Ramos (cell line): Measurements from ENCODE around the gene DENND5B.
"Not testable (repeated sequence)": the region's sequence is repeated elsewhere in the genome, so short reads cannot be mapped to it uniquely, and the experiment has no call there.

Experiments used
- in situ Hi-C: fragments of 300-500 bp; cut with MboI; formaldehyde crosslinking; loops from one replicate; pipeline ENCODE4 v1.14.3; 2022; ENCODE audit warnings: low sequenced_read_pairs; ENCODE audit not compliant: unreplicated experiment

DENND5B gene

GRCh38 chr12:31479516-31480210, 111.3 kb downstream of the DENND5B start:
- in situ Hi-C loops: no loop called here

GRCh38 chr12:31478898-31479297, 112.0 kb downstream of the DENND5B start:
- in situ Hi-C loops: no loop called here

GRCh38 chr12:31478425-31478824, 112.5 kb downstream of the DENND5B start:
- in situ Hi-C loops: no loop called here

- in situ Hi-C loops: no loop called here
Measured at GRCh38 chr12:31477687-31478086, 113.2 kb downstream of the DENND5B start.

GRCh38 chr12:31476437-31476836, 114.5 kb downstream of the DENND5B start:
- in situ Hi-C loops: no loop called here

GRCh38 chr12:31475610-31476009, 115.3 kb downstream of the DENND5B start:
- in situ Hi-C loops: not testable (repeated sequence)

GRCh38 chr12:31474751-31475150, 116.2 kb downstream of the DENND5B start:
- in situ Hi-C loops: no loop called here

GRCh38 chr12:31471823-31472222, 119.1 kb downstream of the DENND5B start:
- in situ Hi-C loops: no loop called here

GRCh38 chr12:31471051-31471450, 119.9 kb downstream of the DENND5B start:
- in situ Hi-C loops: no loop called here

- in situ Hi-C loops: no loop called here
Measured at GRCh38 chr12:31470459-31470858, 120.5 kb downstream of the DENND5B start.

- in situ Hi-C loops: no loop called here
Measured at GRCh38 chr12:31466768-31467167, 124.2 kb downstream of the DENND5B start.

GRCh38 chr12:31465002-31465401, 125.9 kb downstream of the DENND5B start:
- in situ Hi-C loops: no loop called here

- in situ Hi-C loops: no loop called here
Measured at GRCh38 chr12:31460024-31460423, 130.9 kb downstream of the DENND5B start.

GRCh38 chr12:31456562-31456961, 134.4 kb downstream of the DENND5B start:
- in situ Hi-C loops: no loop called here

- in situ Hi-C loops: no loop called here
Measured at GRCh38 chr12:31444736-31445135, 146.2 kb downstream of the DENND5B start.

- in situ Hi-C loops: no loop called here
Measured at GRCh38 chr12:31440586-31440985, 150.3 kb downstream of the DENND5B start.

- in situ Hi-C loops: no loop called here
Measured at GRCh38 chr12:31440134-31440533, 150.8 kb downstream of the DENND5B start.

- in situ Hi-C loops: no loop called here
Measured at GRCh38 chr12:31431721-31432240, 159.2 kb downstream of the DENND5B start.

- in situ Hi-C loops: no loop called here
Measured at GRCh38 chr12:31423405-31423804, 167.5 kb downstream of the DENND5B start.

- in situ Hi-C loops: no loop called here
Measured at GRCh38 chr12:31412292-31412801, 178.6 kb downstream of the DENND5B start.

- in situ Hi-C loops: loop anchor here (10.0 kb wide), 1 partner anchor 906 kb away; no protein-coding TSS in a partner anchor
Measured at GRCh38 chr12:31408763-31409162, 182.2 kb downstream of the DENND5B start.

GRCh38 chr12:31407562-31407961, 183.4 kb downstream of the DENND5B start:
- in situ Hi-C loops: loop anchor here (10.0 kb wide), 1 partner anchor 907 kb away; no protein-coding TSS in a partner anchor
